Activated CD4-positive, alpha-beta T cell treated with anti-CD3 and anti-CD28 coated beads for 36 hours (primary cell): ENCODE measurements around the gene EPM2A. TPM values are rescaled to one million over a fixed set of nuclear protein-coding genes. Genes with fewer than 3 reads are reported as not detected.
"Not testable (repeated sequence)": the region's sequence is repeated elsewhere in the genome, so short reads cannot be mapped to it uniquely, and the experiment has no call there.

ENCODE experiments used
- ATAC-seq: fragments of 200-7000 bp; cut with Tn5 transposase; one replicate; pipeline ENCODE4 v1.10.0; 2021; ENCODE audit warnings: mild to moderate bottlenecking, moderate library complexity
- CTCF ChIA-PET: fragments of 350-600 bp; sonication (Branson Sonifier 250); formaldehyde crosslinking; loops from one replicate; lab custom pipeline; 2021; ENCODE audit warnings: antibody characterized with exemption; lab: Charles Lee
- POLR2A ChIA-PET: fragments of 350-600 bp; sonication (Branson Sonifier 250); formaldehyde crosslinking; loops from one replicate; lab custom pipeline; 2021; ENCODE audit warnings: antibody characterized with exemption, inconsistent platforms; lab: Charles Lee
- DNase-seq: peaks from one replicate; pipeline ENCODE4 v3.0.0-alpha.2; 2020
- H3K27ac Mint-ChIP-seq: one replicate; pipeline ENCODE4 v1.8.0; 2021; ENCODE audit warnings: mixed read lengths
- H3K27me3 Mint-ChIP-seq: one replicate; pipeline ENCODE4 v1.8.0; 2021; ENCODE audit warnings: mixed read lengths
- H3K36me3 Mint-ChIP-seq: one replicate; pipeline ENCODE4 v1.8.0; 2021; ENCODE audit warnings: low read depth, mixed read lengths
- H3K4me1 Mint-ChIP-seq: one replicate; pipeline ENCODE4 v1.8.0; 2021; ENCODE audit warnings: mixed read lengths
- H3K4me3 Mint-ChIP-seq: one replicate; pipeline ENCODE4 v1.8.0; 2021; ENCODE audit warnings: mild to moderate bottlenecking, moderate library complexity, mixed read lengths
- H3K9me3 Mint-ChIP-seq: one replicate; pipeline ENCODE4 v1.8.0; 2021; ENCODE audit warnings: low read depth, mixed read lengths
- intact Hi-C, 2 experiments: fragments of 100-400 bp; cut with DNase I in 1 of 2; cut with micrococcal nuclease in 1 of 2; formaldehyde crosslinking; loops; one replicate each; pipeline versions ENCODE4 v1.14.2 to v1.15.1; 2022 to 2024; cut with DNase I, micrococcal nuclease
- total RNA-seq, 2 experiments: library from RNA; stranded (reverse); gene quantifications; one replicate each; pipeline ENCODE4 v1.2.3, GENCODE V29; 2021

EPM2A gene
- total RNA-seq, 2 experiments from 2014 or later: 6.7 to 7.2 TPM

DNA sequence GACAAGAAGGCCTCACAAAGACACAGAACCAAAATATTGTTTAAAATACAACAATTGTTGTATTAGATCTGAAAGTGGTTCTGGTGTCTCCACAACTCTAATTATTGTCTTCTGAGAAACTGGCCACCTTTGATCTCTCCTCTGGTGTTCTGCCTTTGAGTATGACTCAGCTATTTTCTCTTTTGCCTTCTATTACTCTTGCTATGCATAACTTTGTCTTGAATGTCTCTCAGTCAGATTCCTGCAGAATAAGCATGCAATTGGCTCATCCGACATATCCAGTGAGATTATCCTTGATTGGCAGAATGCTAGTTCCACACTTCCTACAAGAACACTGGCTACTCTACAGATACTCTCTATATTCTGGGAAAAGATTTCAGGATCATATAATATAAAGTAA is 14.3 kb upstream of the EPM2A start:
- CTCF ChIA-PET: no interaction called here
- Mint-ChIP-seq H3K9me3 (no peaks in the 10 kb centered on the region), H3K27ac (no peak overlapping the region), H3K27me3 (peaks cover under 1% of the 10 kb centered on the region), H3K36me3 (peaks cover 6% of the 10 kb centered on the region), H3K4me1 (peaks cover 4% of the 10 kb centered on the region), H3K4me3 (no peak overlapping the region)
- DNase-seq (no peak), ATAC-seq (no peak)
- intact Hi-C loops: no loop called here
- POLR2A ChIA-PET: no interaction called here

DNA sequence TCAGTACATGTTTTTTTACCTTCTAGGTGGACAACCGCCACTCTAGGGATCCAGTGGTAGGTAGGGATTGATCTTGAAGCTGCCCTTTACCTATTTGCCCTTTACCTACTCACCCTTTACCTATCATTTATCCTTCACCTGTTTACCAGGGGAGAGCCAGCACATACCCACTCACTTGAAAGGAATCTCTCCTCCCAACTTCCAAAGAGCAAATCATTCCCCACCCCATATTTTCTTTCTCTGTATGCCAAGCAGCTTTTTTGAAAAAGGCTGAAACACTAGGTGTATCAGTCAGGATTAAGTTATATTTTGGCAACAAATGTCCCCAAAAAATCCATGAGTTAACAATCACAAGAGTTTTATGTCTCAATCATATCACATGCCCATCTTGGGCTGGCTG is 10.5 kb upstream of the EPM2A start:
- Mint-ChIP-seq H3K27me3 (no peaks in the 10 kb centered on the region), H3K27ac (no peak overlapping the region), H3K4me3 (no peak overlapping the region), H3K4me1 (peaks cover 4% of the 10 kb centered on the region), H3K9me3 (no peaks in the 10 kb centered on the region), H3K36me3 (peaks cover 6% of the 10 kb centered on the region)
- DNase-seq: no peak
- no peak for ATAC-seq
- ChIA-PET POLR2A (no interaction called here), CTCF (no interaction called here)
- intact Hi-C loops: no loop called here

DNA sequence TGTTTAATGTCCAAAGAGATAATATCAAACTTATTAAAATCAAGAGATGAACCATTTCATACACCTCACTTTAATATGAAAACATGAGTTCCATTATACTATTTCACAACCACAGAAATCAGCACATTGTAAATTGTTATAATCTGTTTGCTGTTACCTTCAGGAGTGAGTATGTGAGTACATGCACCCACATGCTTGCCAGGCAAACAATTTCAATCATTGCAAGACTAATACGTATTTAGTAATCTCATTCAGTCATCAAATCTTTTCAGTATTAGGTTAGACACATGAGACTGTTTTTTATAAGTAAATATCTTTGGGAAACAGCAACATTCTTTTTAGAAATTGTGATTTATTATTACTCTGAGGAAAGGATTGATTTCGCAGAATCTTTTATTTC is 9.3 kb upstream of the EPM2A start:
- POLR2A ChIA-PET: no interaction called here
- Mint-ChIP-seq H3K27me3 (no peaks in the 10 kb centered on the region), H3K4me1 (peaks cover 2% of the 10 kb centered on the region), H3K36me3 (peaks cover 6% of the 10 kb centered on the region), H3K9me3 (peaks cover 2% of the 10 kb centered on the region), H3K4me3 (no peak overlapping the region), H3K27ac (no peak overlapping the region)
- DNase-seq: no peak
- no peak for ATAC-seq
- CTCF ChIA-PET: no interaction called here
- intact Hi-C loops: no loop called here

DNA sequence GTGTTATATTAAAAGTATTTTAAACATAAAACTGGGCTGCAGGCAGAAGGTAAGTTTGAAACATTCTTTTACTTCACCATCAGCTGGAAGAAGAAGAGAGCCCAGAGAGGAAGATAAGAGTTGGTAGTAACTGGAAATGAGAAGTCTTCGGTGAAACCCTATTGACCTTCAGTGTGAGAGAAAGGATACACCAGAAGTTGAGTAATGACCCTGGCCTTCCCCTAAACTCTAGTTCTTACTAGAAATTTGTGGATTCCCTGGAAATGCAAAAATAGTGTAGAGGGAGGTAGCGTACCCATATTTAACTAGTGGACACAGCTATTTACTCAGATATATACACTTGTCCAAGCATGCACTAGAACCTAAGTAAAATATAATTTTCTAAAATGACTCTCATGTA is 8.0 kb upstream of the EPM2A start:
- no peaks in the 10 kb centered on the region for H3K27me3 Mint-ChIP-seq
- CTCF ChIA-PET: interaction anchor here (0.8 kb wide), 1 partner anchor 18 kb away, joined by 3 read pairs; no protein-coding TSS in a partner anchor
- no peaks in the 10 kb centered on the region for H3K4me1 Mint-ChIP-seq
- peaks cover 6% of the 10 kb centered on the region for H3K36me3 Mint-ChIP-seq
- H3K27ac Mint-ChIP-seq: no peak overlapping the region
- intact Hi-C loops: no loop called here
- POLR2A ChIA-PET: no interaction called here
- peaks cover 3% of the 10 kb centered on the region for H3K9me3 Mint-ChIP-seq
- no peak for ATAC-seq
- no peak overlapping the region for H3K4me3 Mint-ChIP-seq
- no peak for DNase-seq

DNA sequence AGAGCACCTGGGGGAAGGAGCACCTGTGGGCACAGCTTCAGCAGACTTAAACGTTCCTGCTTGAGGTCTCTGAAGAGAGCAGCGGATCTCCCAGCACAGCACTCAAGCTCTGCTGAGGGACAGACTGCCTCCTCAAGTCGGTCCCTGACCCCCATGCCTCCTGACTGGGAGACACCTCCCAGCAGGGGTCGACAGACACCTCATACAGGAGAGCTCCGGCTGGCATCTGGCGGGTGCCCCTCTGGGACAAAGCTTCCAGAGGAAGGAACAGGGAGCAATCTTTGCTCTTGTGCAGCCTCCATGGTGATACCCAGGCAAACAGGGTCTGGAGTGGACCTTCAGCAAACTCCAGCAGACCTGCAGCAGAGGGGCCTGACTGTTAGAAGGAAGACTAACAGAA is 7.2 kb upstream of the EPM2A start:
- H3K36me3 Mint-ChIP-seq, H3K4me3 Mint-ChIP-seq, ATAC-seq, H3K9me3 Mint-ChIP-seq, H3K4me1 Mint-ChIP-seq, H3K27me3 Mint-ChIP-seq, intact Hi-C loops, DNase-seq, H3K27ac Mint-ChIP-seq, POLR2A ChIA-PET: not testable (repeated sequence)
- CTCF ChIA-PET: interaction anchor here (0.8 kb wide), 1 partner anchor 19 kb away, joined by 3 read pairs; no protein-coding TSS in a partner anchor

DNA sequence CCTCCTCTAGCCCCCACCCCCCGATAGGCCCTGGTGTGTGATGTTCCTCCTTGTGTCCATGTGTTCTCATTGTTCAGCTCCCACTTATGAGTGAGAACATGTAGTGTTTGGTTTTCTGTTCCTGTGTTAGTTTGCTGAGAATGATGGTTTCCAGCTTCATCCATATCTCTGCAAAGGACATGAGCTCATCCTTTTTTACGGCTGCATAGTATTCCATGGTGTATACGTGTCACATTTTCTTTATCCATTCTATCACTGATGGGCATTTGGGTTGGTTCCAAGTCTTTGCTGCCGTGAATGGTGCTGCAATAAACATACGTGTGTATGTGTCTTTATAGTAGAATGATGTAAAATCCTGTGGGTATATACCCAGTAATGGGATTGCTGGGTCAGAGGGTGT is 4.4 kb upstream of the EPM2A start:
- ATAC-seq, H3K4me3 Mint-ChIP-seq, H3K36me3 Mint-ChIP-seq, H3K9me3 Mint-ChIP-seq, CTCF ChIA-PET, H3K27ac Mint-ChIP-seq, POLR2A ChIA-PET, H3K27me3 Mint-ChIP-seq, DNase-seq, H3K4me1 Mint-ChIP-seq: not testable (repeated sequence)
- intact Hi-C loops: loop anchor here in 1 of 2 experiments (10.0 kb wide), 2 partner anchors 615 to 1525 kb away; no protein-coding TSS in a partner anchor

DNA sequence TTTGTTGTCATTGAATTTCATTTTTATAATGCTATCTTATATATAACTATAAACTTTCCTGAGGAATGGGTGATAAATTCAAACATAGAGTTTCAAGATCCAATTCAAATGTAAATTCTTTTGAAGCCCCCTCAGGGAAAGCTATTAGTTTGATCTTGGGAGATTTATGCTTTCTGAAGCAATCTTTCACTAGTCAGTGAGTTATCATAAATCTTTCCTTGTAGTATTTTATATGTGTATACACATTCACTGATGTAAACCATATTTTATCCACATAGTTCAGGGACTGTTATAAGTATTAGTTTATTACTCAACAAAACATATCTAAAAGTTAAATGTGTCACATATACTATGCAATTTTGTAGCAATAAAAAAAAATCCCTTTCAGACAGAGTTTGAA is 2.9 kb upstream of the EPM2A start:
- Mint-ChIP-seq H3K9me3 (peaks cover 3% of the 10 kb centered on the region), H3K27me3 (no peaks in the 10 kb centered on the region), H3K27ac (no peak overlapping the region), H3K4me1 (peaks cover 12% of the 10 kb centered on the region), H3K36me3 (no peaks in the 10 kb centered on the region), H3K4me3 (no peak overlapping the region)
- intact Hi-C loops: loop anchor here in 1 of 2 experiments (10.0 kb wide), 2 partner anchors 617 to 1523 kb away; no protein-coding TSS in a partner anchor
- DNase-seq: no peak
- ATAC-seq: no peak
- ChIA-PET CTCF (interaction anchor here (1.6 kb wide), 1 partner anchor 105 kb away, joined by 5 read pairs; no protein-coding TSS in a partner anchor), POLR2A (no interaction called here)

DNA sequence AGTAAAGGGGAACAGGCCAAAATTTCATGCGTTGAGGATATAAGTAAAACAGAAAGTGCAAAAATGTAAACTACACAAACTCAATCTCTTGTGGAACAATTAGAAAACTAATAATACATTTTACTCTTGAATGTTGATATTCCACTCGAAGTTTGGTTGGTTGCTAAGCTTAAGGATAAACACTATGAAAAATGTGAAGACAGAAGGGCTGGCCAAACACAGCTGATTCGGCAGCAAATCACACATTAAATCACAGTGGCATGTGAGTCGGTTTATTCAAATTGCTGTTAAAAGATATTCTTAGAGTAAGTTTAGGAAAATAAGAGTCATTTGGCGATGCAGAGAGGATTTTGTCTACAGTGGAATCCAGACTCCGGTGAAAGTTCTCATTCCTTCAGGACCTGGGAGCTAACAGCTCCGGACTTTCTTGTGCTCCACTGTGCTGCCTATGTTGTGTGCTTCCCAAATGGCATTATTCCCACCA is 1.4 kb upstream of the EPM2A start:
- CTCF ChIA-PET: interaction anchor here (0.7 to 1.6 kb wide), 5 partner anchors 78 to 151 kb away, joined by 3 to 6 read pairs (median 4); partner anchors contain the start of gene FBXO30
- DNase-seq (no peak), ATAC-seq (no peak)
- Mint-ChIP-seq H3K36me3 (no peaks in the 10 kb centered on the region), H3K27me3 (no peaks in the 10 kb centered on the region), H3K9me3 (peaks cover 3% of the 10 kb centered on the region), H3K27ac (peak overlapping the region; percentile 99), H3K4me1 (peaks cover 16% of the 10 kb centered on the region), H3K4me3 (peak overlapping the region; percentile 89)
- POLR2A ChIA-PET: interaction anchor here (1.1 kb wide), 1 partner anchor 83 kb away, joined by 5 read pairs; no protein-coding TSS in a partner anchor
- intact Hi-C loops: loop anchor here (2.0 to 10.0 kb wide), 3 partner anchors 228 to 1522 kb away; partner anchors contain the start of gene SHPRH (in 1 of the 2)

DNA sequence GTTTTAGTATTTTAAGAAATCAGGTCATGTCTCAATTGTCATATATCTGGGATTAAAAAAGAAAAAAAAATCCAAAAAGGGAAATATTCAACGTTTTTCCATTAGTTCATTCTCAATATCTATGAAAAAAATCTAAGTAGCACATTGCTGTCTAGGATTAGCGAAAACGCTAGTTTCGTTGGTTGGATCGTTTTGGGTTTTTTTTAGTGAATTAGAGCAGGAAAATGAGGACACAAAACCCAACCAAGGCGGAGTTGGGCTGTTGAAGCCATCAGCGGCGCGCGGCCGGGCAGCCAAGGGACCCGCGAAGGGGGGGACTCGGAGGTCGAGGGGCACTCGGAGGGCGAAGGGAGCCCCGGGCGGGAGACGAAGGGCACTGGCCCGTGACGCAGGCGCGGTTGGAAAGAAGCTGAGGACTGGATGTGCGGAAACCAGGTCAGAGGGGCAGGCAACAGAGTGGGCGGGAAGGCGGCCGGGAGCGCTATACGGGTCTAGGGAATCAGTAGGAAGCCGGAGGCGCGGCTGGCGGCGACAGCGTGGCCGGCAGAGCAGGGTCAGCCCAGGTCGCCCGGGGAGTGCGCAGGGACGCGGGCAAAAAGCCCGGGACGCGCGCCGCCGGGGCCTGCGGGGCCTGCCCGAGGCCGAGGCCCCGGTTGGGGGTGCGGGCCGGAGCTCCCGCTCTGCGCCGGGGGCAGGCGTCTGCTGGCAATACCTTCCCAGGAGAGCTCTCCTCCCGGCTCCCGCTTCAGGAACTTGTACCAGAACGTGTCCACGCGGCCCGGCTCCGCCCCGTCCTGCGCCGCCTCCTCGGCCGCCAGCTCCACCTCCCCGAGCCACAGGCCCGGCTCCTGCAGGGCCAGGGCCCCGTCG is 599 bp downstream of the EPM2A start:
- H3K27me3 Mint-ChIP-seq: no peaks in the 10 kb centered on the region

DNA sequence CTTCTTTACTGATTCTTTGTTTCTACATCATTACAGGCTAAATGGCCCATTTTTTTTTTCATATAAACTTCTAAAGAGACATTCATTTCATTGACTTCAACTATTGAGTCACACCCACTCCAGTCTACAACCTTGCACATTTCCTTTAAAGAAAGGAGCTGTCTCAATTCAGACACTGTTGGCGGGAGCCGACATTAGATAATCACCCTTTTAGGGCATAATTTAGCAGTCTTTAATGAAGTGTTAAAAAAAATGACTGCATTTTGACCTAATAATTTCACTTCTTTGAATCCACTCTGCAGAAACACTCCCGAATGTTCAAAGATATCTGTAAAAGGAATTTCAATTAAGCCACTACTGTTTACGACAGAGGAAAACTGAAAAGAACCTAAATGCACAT is 1.5 kb downstream of the EPM2A start:
- Mint-ChIP-seq H3K27ac (no peak overlapping the region), H3K27me3 (no peaks in the 10 kb centered on the region), H3K4me1 (peaks cover 24% of the 10 kb centered on the region), H3K9me3 (peaks cover 9% of the 10 kb centered on the region), H3K36me3 (peaks cover 14% of the 10 kb centered on the region), H3K4me3 (peak overlapping the region; percentile 88)
- DNase-seq: peak; percentile 10
- ATAC-seq: no peak
- ChIA-PET POLR2A (no interaction called here), CTCF (no interaction called here)
- intact Hi-C loops: loop anchor here (2.0 to 10.0 kb wide), 4 partner anchors 81 to 1519 kb away; partner anchors contain the start of gene FBXO30 (in 1 of the 2)

More for the DNA sequence above, 599 bp downstream of the EPM2A start:
- Mint-ChIP-seq H3K4me3 (peak overlapping the region; percentile 88), H3K9me3 (peaks cover 9% of the 10 kb centered on the region), H3K27ac (peak overlapping the region; percentile 95), H3K4me1 (peaks cover 24% of the 10 kb centered on the region), H3K36me3 (peaks cover 9% of the 10 kb centered on the region)
- peak; percentile 70 for ATAC-seq
- DNase-seq: peak; percentile 82
- CTCF ChIA-PET: interaction anchor here (0.6 to 1.0 kb wide), 3 partner anchors 81 to 687 kb away, joined by 3 to 4 read pairs (median 3); no protein-coding TSS in a partner anchor
- POLR2A ChIA-PET: interaction anchor here (1.9 kb wide), 1 partner anchor 80 kb away, joined by 9 read pairs; the partner anchor contains the start of gene FBXO30
- intact Hi-C loops: loop anchor here (1.0 to 10.0 kb wide), 6 partner anchors 80 to 1520 kb away; partner anchors contain the start of genes FBXO30 (in 2 of the 2) and SHPRH (in 1 of the 2)

DNA sequence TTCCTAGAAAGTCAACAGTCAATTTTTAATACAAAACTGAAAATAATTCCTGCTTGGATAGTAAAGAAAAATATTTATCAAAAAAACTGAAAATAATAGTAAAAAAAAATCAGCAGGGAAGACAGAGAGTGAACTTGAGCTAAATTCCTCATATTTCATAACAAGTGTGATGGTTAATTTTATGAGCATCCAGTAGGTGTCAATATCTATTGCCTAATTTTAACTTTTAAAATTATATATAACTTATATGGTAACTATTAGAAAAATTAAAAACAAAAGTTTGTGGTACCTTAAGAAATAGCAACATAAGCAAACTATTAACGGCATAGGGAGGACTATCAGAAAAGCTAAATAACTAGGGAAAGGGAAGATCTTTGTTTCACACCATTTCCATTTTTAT is 2.1 kb downstream of the EPM2A start:
- intact Hi-C loops: loop anchor here in 1 of 2 experiments (10.0 kb wide), 2 partner anchors 622 to 1518 kb away; no protein-coding TSS in a partner anchor
- ATAC-seq (no peak), DNase-seq (no peak)
- no peak overlapping the region for H3K27ac Mint-ChIP-seq
- ChIA-PET CTCF (no interaction called here), POLR2A (no interaction called here)
- H3K9me3 Mint-ChIP-seq: peaks cover 12% of the 10 kb centered on the region
- H3K36me3 Mint-ChIP-seq: peaks cover 18% of the 10 kb centered on the region
- H3K4me3 Mint-ChIP-seq: no peak overlapping the region
- H3K4me1 Mint-ChIP-seq: peaks cover 26% of the 10 kb centered on the region
- no peaks in the 10 kb centered on the region for H3K27me3 Mint-ChIP-seq
